ENCODE results near the gene AKNA. TPM values are rescaled to one million over a fixed set of nuclear protein-coding genes. Genes with fewer than 3 reads are reported as not detected.

AKNA gene
- total and polyA plus RNA-seq, 2 of the 8 experiments (the other 6 are each of a cell fraction or from before 2014, with no cell fraction given) = 21.0 to 27.4 TPM

- TF ChIP-seq MAX (IDR thresholded peaks at IDR 0.05) (no peak), SUZ12 (IDR thresholded peaks at IDR 0.05; ENCODE audit: low read length) (no peak), ASH2L (IDR thresholded peaks at IDR 0.05; ENCODE audit: low read length) (no peak), SRF (IDR thresholded peaks at IDR 0.05; ENCODE audit: low read depth, low read length) (no peak), SP2 (IDR thresholded peaks at IDR 0.05; ENCODE audit: low read length) (no peak), CREB1 (IDR thresholded peaks at IDR 0.05) (no peak), RAD21 (IDR thresholded peaks at IDR 0.05 in 1 of 2, conservative IDR thresholded peaks at IDR 0.05 in 1 of 2; ENCODE audit: low read depth in 2 of 2, low read length in 2 of 2) (peak; percentile 84 to 85), KDM1A (IDR thresholded peaks at IDR 0.05; ENCODE audit: borderline replicate concordance, low read length) (peak; percentile 78), RXRA (IDR thresholded peaks at IDR 0.05; ENCODE audit: insufficient read depth, low read depth, low read length) (no peak), CBX5 (IDR thresholded peaks at IDR 0.05; ENCODE audit: low read depth, low read length) (no peak)
Observed at GRCh38 chr9:114339130-114339908, 48.5 kb downstream of the AKNA start (continued).
